Measurements from ENCODE around the gene GATA6.
"Not testable (repeated sequence)": the region's sequence is repeated elsewhere in the genome, so short reads cannot be mapped to it uniquely, and the experiment has no call there.

Gene GATA6

GRCh38 chr18:22204996-22205395 is 35.6 kb downstream of the GATA6 start:
- no peak for DNase-seq (ENCODE audit: low read depth)

GRCh38 chr18:22207021-22207758 is 37.8 kb downstream of the GATA6 start:
- no peak for DNase-seq (ENCODE audit: low read depth)

GRCh38 chr18:22210311-22210754 is 40.9 kb downstream of the GATA6 start:
- peak; percentile 52 for DNase-seq (ENCODE audit: low read depth)

- DNase-seq (ENCODE audit: low read depth), result no peak
Measured at GRCh38 chr18:22211657-22212056, 42.3 kb downstream of the GATA6 start.

- DNase-seq (ENCODE audit: low read depth), result no peak
Measured at GRCh38 chr18:22213333-22213973, 44.1 kb downstream of the GATA6 start.

GRCh38 chr18:22214731-22215528 is 45.5 kb downstream of the GATA6 start:
- DNase-seq (ENCODE audit: low read depth), result peak; percentile 23

GRCh38 chr18:22218835-22219234 is 49.4 kb downstream of the GATA6 start:
- no peak for DNase-seq (ENCODE audit: low read depth)

GRCh38 chr18:22219568-22220355 is 50.4 kb downstream of the GATA6 start:
- DNase-seq (ENCODE audit: low read depth), result no peak

GRCh38 chr18:22220585-22220984 is 51.2 kb downstream of the GATA6 start:
- DNase-seq (ENCODE audit: low read depth), result not testable (repeated sequence)

GRCh38 chr18:22221350-22221749 is 52.0 kb downstream of the GATA6 start:
- DNase-seq (ENCODE audit: low read depth), result no peak

- peak; percentile 82 for DNase-seq (ENCODE audit: low read depth)
Measured at GRCh38 chr18:22223254-22223964, 54.0 kb downstream of the GATA6 start.

GRCh38 chr18:22223965-22224322 is 54.6 kb downstream of the GATA6 start:
- no peak for DNase-seq (ENCODE audit: low read depth)

- no peak for DNase-seq (ENCODE audit: low read depth)
Measured at GRCh38 chr18:22224339-22224738, 55.0 kb downstream of the GATA6 start.

- no peak for DNase-seq (ENCODE audit: low read depth)
Measured at GRCh38 chr18:22226801-22227200, 57.4 kb downstream of the GATA6 start.

GRCh38 chr18:22228976-22229375 is 59.6 kb downstream of the GATA6 start:
- no peak for DNase-seq (ENCODE audit: low read depth)

- no peak for DNase-seq (ENCODE audit: low read depth)
Measured at GRCh38 chr18:22229456-22230124, 60.2 kb downstream of the GATA6 start.

GRCh38 chr18:22230471-22230945 is 61.1 kb downstream of the GATA6 start:
- no peak for DNase-seq (ENCODE audit: low read depth)

- no peak for DNase-seq (ENCODE audit: low read depth)
Measured at GRCh38 chr18:22233266-22233665, 63.9 kb downstream of the GATA6 start.

GRCh38 chr18:22238036-22238435 is 68.6 kb downstream of the GATA6 start:
- DNase-seq (ENCODE audit: low read depth), result no peak

- no peak for DNase-seq (ENCODE audit: low read depth)
Measured at GRCh38 chr18:22238681-22239080, 69.3 kb downstream of the GATA6 start.

GRCh38 chr18:22241921-22242361 is 72.6 kb downstream of the GATA6 start:
- no peak for DNase-seq (ENCODE audit: low read depth)
